ENCODE measurements around the gene KRT27.

KRT27 gene, protein sequence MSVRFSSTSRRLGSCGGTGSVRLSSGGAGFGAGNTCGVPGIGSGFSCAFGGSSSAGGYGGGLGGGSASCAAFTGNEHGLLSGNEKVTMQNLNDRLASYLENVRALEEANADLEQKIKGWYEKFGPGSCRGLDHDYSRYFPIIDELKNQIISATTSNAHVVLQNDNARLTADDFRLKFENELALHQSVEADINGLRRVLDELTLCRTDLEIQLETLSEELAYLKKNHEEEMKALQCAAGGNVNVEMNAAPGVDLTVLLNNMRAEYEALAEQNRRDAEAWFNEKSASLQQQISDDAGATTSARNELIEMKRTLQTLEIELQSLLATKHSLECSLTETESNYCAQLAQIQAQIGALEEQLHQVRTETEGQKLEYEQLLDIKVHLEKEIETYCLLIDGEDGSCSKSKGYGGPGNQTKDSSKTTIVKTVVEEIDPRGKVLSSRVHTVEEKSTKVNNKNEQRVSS

DNA sequence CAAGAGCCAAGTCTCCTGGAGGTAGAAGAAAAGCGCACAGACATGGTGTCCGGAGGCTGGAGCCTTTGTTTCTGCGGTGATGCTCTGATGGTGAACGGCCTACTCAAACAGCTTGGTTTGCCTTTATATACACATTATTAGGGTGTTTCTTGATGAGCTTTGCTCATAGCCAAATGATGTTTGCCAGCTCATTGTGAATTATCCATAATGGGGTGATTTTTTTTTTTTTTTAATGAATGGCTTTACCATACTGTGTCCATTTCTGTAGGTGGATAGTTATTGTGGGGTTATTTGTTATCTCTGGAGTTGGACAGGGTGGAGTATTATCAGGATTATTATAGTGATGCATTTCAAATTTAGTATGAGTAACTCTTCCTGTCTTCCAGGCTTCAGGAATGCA is at the start of gene KRT27:
TSS of gene KRT27 (minus strand) at position 101 of the 400 bp plus-strand sequence. CDS start at position 44, 57 bp downstream.
- no peak for TF ChIP-seq CTCF (IDR thresholded peaks at IDR 0.05)

DNA sequence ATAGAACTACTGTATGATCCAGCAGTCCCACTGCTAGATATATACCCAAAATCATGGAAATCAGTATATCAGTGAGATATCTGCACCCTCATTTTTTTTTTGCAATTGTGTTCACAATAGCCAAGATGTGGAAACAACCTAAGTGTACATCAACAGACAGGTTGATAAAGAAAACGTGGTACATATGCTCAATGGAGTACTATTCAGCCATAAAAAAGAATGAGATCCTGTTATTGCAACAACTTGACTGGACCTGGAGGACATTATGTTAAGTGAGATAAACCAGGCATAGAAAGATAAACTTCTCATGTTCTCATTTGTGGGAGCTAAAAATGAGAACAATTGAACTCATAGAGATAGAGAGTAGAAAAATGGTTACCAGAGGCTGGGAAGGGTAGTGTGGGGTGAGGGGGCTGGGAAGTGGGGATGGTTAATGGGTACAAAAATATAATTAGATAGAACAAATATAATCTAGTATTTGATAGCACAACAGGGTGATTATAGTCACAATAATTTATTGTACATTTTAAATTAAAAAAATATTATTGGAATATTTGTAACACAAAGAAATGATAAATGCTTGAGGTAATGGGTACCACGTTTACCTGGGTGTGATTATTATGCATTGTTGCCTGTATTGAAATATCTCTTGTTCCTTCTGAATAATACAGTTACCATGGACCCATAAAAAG is 47.9 kb upstream of the KRT27 start:
- TF ChIP-seq CTCF (IDR thresholded peaks at IDR 0.05), result no peak

DNA sequence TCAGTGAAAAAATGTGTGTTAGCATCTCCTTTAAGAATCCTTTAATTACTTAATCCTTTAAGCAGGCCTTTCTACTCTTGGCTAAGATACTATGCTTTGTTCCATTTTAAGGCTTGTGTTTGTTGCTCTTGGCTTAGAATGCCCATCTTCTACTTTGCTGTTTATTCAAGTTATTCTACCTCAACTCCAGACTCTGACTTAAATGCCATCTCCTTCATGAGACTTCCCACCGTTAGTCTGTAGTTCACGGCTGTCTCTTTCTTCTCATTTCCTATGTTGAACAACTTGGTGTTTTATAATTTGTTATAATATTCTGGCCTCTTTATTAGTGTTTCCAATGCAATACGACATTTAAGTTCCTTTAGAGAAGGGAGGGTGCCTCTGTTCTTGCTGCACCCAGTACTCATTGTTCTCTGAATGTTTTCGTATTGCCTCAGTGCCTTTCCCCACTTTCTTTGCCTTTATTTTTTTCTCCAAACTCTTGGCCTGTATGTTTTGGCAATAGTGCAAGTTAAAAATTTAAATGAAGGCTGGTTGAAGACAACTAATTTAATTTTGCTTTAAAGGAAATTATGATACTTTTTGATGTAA is 46.2 kb upstream of the KRT27 start:
- TF ChIP-seq CTCF (IDR thresholded peaks at IDR 0.05), result no peak

DNA sequence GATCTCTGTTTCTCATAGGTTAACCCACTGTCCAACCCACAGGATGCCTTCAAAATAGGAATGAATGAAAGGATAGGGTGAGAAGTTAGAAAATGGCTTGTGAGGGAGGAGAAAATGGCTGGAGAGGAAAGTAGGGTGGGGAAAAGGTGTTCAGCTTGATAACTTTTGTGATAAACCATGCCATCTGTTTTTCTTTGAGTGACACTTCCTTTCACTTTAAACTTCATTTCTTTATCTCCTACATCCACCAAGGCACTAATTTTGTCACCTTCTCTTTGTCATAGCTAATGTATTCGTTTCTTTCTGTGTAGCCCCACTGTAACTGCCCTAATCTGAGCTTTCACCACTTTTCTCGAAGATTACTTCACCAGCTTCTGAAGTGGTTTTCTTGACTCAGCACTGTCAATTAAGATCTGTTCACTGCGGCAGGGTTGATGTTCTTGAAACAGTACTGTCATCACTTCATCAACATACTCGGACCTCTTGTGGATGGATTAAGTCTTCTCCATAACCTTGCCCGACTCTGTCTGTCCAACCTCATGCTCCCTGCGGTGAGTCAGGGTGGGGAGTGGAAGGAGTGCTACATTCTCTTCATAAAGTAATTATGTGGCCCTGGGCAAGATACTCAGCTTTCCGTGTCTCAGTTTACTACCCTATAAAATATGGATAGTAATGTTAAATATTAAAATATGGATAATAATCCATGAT is 45.5 kb upstream of the KRT27 start:
- no peak for TF ChIP-seq CTCF (IDR thresholded peaks at IDR 0.05)

GRCh38 chr17:40825599-40825998 is 43.2 kb upstream of the KRT27 start:
- TF ChIP-seq CTCF (IDR thresholded peaks at IDR 0.05), result no peak

GRCh38 chr17:40824015-40824832 is 41.9 kb upstream of the KRT27 start:
- TF ChIP-seq CTCF (IDR thresholded peaks at IDR 0.05), result no peak

Data from LNCAP (cell line).